ENCODE data around the gene NOS2. TPM values are rescaled to one million over a fixed set of nuclear protein-coding genes. Genes with fewer than 3 reads are reported as not detected.

Gene NOS2
- total RNA-seq, 3 donors from 2014 or later: 10.5 to 67.1 (median 11.0) TPM

DNA sequence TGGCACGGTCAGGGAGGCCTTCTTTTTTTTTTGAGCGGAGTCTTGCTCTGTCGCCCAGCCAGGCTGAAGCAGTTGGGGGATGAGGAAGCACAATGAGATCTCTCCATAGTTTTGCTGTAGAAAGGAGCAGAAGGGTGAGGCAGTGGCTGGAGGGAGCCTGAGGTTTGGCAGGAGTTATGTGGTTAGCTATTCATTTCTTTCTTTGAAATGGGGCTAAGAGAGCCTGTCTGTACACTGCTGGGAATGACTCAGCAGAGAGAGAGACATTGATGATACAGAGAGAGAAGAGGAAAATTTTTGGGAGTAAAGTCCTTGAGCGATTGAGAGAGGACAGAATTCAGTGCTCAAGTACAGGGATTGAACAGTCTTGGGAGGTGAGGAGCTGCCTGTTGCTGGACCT lies 22.1 kb downstream of the NOS2 start:
- DNase-seq (peak in 1 of 3 donors; percentile 3), ATAC-seq (no peak)
- Histone ChIP-seq H3K4me3 (no peak overlapping the region), H3K4me1 (ENCODE audit: low read depth) (no peaks in the 10 kb centered on the region), H3K9me3 (no peaks in the 10 kb centered on the region), H3K36me3 (ENCODE audit: low read depth) (no peaks in the 10 kb centered on the region)
- TF ChIP-seq, protein P1, sequence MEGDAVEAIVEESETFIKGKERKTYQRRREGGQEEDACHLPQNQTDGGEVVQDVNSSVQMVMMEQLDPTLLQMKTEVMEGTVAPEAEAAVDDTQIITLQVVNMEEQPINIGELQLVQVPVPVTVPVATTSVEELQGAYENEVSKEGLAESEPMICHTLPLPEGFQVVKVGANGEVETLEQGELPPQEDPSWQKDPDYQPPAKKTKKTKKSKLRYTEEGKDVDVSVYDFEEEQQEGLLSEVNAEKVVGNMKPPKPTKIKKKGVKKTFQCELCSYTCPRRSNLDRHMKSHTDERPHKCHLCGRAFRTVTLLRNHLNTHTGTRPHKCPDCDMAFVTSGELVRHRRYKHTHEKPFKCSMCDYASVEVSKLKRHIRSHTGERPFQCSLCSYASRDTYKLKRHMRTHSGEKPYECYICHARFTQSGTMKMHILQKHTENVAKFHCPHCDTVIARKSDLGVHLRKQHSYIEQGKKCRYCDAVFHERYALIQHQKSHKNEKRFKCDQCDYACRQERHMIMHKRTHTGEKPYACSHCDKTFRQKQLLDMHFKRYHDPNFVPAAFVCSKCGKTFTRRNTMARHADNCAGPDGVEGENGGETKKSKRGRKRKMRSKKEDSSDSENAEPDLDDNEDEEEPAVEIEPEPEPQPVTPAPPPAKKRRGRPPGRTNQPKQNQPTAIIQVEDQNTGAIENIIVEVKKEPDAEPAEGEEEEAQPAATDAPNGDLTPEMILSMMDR (IDR thresholded peaks at IDR 0.05): no peak
- intact Hi-C loops (cut with DNase I, micrococcal nuclease): no loop called here

DNA sequence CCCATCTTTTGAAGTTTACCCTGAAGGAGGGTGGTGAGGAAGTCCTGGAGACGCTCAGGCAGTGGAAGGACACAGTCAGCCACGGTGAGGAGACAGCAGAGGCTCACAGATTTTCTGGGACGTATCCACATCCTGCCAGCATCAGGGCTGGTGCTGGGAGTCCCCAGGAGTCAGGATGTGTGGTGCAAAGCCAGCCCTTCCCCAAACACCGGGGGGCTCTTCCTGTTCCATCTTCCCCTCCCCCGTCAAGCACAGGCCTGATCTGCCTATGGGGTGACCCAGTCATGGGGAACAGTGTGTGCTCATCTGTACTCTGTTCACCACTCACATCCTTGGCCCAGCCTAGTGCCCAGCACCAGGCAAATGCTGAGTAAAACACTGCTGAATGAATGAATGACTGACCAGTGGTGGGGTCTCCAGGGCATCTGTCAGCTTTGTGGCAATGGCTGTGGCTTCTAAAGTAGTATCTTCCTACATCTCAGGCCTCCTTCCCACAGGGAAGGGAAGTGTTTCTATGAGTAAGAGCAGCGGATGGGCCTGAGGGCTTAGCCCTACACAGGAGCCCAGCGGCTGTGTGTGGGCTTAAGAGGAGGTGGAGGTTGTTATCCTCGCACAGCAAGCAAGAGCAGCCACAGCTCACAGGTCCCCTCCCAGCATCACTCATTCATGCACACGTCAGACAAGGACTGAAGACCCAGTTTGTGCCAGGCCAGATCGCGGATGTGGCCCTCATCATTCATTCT lies 23.3 kb downstream of the NOS2 start:
- ATAC-seq: peak; percentile 9
- no peaks in the 10 kb centered on the region for H3K9me3 ChIP-seq
- peak in 1 of 3 donors; percentile 15 for DNase-seq
- H3K4me3 ChIP-seq: no peak overlapping the region
- intact Hi-C loops (cut with DNase I, micrococcal nuclease): no loop called here
- H3K36me3 ChIP-seq (ENCODE audit: low read depth): no peaks in the 10 kb centered on the region
- TF ChIP-seq, protein P1 (IDR thresholded peaks at IDR 0.05): no peak
- no peaks in the 10 kb centered on the region for H3K4me1 ChIP-seq (ENCODE audit: low read depth)

DNA sequence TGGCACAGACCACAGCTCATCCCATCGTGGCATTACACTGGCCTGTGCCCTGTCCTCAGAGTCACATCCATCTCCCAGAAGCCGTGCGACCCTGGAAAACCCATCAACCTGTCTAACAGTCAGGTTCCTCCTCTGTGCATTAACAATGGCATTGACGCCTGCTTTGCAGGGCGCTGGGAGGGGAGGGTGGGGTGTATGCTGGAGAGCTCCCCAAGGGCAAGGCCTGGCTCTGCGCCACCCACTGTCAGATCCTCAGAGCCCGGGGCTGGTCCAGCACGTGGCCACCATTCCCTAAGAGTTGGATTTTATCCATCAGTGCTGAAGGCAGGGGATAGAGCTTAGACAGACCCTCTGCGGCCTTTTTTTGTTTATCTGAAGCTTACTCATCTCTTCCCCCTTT lies 28.7 kb downstream of the NOS2 start:
- Histone ChIP-seq H3K4me3 (no peak overlapping the region), H3K9me3 (no peaks in the 10 kb centered on the region), H3K4me1 (ENCODE audit: low read depth) (no peaks in the 10 kb centered on the region), H3K36me3 (ENCODE audit: low read depth) (no peaks in the 10 kb centered on the region)
- ATAC-seq (no peak), DNase-seq (no peak)
- intact Hi-C loops (cut with DNase I, micrococcal nuclease): no loop called here
- TF ChIP-seq, protein P1 (IDR thresholded peaks at IDR 0.05): no peak

DNA sequence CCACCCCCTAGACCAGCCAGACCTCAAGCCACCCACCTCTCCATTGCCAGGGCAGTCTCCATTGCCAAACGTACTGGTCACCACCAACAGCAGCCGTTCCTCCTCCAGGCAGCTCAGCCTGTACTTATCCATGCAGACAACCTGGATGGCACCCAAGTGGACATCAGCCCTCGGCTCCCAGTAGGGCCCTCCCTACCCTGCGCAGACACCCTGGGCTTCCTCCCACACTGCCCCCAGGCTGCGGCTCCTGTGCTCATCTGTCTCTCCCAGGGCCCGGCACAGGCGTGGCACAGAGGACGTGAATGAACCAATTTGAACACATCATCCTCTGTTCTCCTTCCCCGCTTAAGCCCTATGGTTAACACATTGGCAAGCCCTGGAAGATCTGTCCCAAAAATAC lies 29.5 kb downstream of the NOS2 start:
- TF ChIP-seq, protein P1 (IDR thresholded peaks at IDR 0.05): no peak
- Histone ChIP-seq H3K9me3 (no peaks in the 10 kb centered on the region), H3K4me3 (no peak overlapping the region), H3K4me1 (ENCODE audit: low read depth) (no peaks in the 10 kb centered on the region), H3K36me3 (ENCODE audit: low read depth) (no peaks in the 10 kb centered on the region)
- intact Hi-C loops (cut with DNase I, micrococcal nuclease): no loop called here
- ATAC-seq (no peak), DNase-seq (no peak)

DNA sequence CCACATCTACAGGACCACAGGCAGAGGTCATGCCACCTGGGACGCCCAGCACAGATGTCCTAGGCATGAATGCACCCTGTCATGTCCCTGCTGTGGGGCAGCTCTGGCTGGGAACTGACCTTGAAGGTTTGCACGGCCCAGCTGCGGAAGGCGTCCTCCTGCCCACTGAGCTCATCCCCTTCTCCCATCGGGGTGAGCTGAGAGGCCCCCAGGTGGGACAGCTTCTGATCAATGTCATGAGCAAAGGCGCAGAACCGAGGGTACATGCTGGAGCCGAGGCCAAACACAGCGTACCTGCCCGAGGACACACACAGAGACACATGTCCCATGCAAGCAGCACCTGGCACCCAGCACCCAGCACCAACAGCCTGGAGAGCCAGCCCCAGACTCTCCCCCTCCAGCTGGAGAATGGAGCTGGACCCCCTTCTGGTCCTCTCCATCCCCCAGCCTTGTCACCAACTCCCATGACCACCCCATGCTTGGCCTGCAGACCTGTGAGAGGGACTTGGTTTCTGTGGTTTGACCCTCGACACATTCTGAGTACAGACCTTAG lies 31.4 kb downstream of the NOS2 start:
- TF ChIP-seq, protein P1 (IDR thresholded peaks at IDR 0.05): no peak
- intact Hi-C loops (cut with DNase I, micrococcal nuclease): loop anchor here in 1 of 2 donors (10.0 kb wide), 1 partner anchor 106 kb away; no protein-coding TSS in a partner anchor
- Histone ChIP-seq H3K9me3 (no peaks in the 10 kb centered on the region), H3K4me1 (ENCODE audit: low read depth) (no peaks in the 10 kb centered on the region), H3K4me3 (no peak overlapping the region), H3K36me3 (ENCODE audit: low read depth) (no peaks in the 10 kb centered on the region)
- DNase-seq (no peak), ATAC-seq (no peak)
